Activated CD4-positive, CD25-positive, alpha-beta regulatory T cell treated with anti-CD3 and anti-CD28 coated beads, Interleukin-2, amount 50 U/mL, for 16 hours (primary cell): ENCODE data around the gene PRKCQ.
"Not testable (repeated sequence)": the region's sequence is repeated elsewhere in the genome, so short reads cannot be mapped to it uniquely, and the experiment has no call there.

Source experiments
- DNase-seq: peaks from one replicate; pipeline ENCODE4 v3.0.0-alpha.2; 2020; ENCODE audit warnings: low read depth, low spot score

Gene PRKCQ

DNA sequence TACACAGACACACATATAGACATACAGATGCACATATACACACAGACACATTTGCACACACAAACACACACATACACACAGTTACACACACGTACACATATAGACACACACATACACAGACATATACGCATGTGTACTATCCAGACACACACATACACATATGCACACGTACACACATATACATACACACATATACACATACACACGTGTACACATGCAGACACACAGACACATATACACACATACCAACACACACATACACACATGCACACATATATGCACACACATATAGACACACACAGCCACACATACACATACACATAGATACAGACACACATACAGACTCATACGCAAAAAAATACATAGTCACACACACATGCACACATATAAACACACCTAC, 193.1 kb downstream of the PRKCQ start:
- no peak for DNase-seq

GRCh38 chr10:6386346-6386745, 193.7 kb downstream of the PRKCQ start:
- DNase-seq, result no peak

DNA sequence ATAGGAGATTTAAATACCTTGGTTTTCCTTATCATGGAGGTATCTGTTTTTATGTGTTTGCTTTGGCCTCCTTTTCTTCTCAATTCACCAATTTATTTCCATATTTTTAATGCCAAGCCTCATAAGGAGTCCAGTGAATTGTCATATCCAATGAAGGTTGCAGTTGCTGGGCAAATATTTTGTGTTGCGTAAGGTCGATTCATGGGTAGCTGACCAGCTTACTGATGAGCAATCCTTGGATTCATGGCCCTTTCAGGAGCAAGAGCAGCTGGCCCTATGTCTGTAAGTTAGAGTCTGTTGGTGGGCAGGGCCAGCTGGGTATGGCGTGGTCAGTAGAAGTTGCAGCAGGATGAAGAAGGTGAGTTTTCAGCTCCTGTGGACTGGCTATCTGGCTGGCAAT, 194.4 kb downstream of the PRKCQ start:
- no peak for DNase-seq

- no peak for DNase-seq
These were observed 195.2 kb downstream of the PRKCQ start for GRCh38 chr10:6384847-6385246.

- no peak for DNase-seq
These were observed 196.0 kb downstream of the PRKCQ start for GRCh38 chr10:6384031-6384430.

DNA sequence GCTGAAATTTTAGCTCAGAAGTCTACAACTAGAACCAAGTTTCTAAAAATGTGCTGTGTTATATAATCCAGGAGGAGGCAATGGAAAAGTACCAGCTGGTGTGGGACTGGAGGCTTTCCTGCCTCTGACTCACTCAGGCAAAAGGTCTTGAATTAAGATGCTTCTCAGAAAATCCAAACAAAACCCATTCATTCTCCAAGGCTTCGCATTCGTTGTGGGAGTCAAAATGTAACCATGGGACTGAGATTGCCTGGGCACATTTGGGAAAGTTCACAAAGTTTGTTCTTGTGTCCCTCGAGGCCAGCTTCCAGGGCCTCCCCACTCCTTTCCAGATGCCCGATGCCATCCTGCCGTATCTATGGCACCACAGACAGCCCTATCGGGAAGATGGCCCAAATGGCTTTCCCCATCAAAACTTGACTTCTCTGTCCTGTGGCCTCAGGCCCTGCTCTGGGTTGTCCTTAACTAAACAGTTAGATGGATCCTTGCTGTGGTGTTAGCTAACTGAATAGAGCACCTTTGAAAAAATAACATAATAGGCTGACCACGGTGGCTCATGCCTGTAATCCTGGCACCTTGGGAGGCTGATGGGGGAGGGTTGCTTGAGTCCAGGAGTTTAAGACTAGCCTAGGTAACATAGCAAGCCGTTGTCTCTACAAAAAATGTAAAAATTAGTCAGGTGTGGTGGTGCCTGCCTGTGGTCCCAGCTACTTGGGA, 196.8 kb downstream of the PRKCQ start:
- DNase-seq, result no peak

DNA sequence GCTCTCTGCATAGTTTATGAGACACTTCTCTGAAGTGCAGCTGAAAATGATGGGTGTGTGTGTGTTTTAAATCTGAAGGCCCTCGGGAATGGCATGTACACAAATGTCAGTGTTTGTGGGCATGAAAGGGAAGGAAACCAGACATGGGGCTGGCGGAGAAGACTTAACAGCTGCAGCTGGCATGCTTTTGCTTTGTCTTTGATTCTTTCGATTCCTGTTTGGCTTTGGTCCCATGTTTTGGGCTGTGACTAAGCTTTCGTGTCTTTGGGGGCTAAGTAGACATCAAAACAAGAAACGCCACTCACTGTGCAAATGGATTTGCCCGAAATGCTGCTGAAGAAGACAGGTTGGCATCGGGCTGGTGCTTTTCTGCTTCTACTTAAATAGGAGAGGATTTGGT, 198.0 kb downstream of the PRKCQ start:
- DNase-seq, result no peak

GRCh38 chr10:6380478-6380877, 199.6 kb downstream of the PRKCQ start:
- DNase-seq, result not testable (repeated sequence)

GRCh38 chr10:6379015-6379776, 200.9 kb downstream of the PRKCQ start:
- no peak for DNase-seq
